ENCODE data around the gene NLE1. TPM values are rescaled to one million over a fixed set of nuclear protein-coding genes. Genes with fewer than 3 reads are reported as not detected.
A peak's percentile ranks its signal among the peaks of the same experiment; 100 is the strongest.
"Not testable (repeated sequence)": the region's sequence is repeated elsewhere in the genome, so short reads cannot be mapped to it uniquely, and the experiment has no call there.

NLE1 gene
- total RNA-seq, 3 donors from 2014 or later = 15.2 to 32.1 (median 18.2) TPM

DNA sequence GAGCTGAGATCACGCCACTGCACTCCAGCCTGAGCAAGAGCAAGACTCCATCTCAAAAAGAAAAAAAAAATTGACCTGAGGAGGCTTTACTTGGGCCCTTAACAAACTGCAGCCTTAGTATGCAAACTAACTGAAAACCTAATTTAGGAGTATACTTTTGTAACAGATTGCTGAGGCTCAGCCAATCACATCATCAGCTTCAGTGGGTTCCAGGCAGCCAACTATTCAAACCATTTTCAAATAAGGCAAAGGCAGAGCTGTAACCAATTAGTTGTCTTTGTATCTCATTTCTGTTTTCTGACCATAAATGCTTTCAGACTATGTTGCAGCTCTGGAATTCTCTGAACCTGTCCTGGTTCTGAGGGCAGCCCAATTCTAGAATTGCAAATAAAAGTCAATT lies 46.4 kb downstream of the NLE1 start:
- no peak overlapping the region for H3K4me3 ChIP-seq
- H3K9me3 ChIP-seq = no peaks in the 10 kb centered on the region
- H3K4me1 ChIP-seq = no peaks in the 10 kb centered on the region
- no peak for DNase-seq (ENCODE audit: low spot score in 2 of 2)
- TF ChIP-seq POLR2A (IDR thresholded peaks at IDR 0.05) (no peak), POLR2AphosphoS5 (IDR thresholded peaks at IDR 0.05) (no peak)
- TF ChIP-seq, protein P1, sequence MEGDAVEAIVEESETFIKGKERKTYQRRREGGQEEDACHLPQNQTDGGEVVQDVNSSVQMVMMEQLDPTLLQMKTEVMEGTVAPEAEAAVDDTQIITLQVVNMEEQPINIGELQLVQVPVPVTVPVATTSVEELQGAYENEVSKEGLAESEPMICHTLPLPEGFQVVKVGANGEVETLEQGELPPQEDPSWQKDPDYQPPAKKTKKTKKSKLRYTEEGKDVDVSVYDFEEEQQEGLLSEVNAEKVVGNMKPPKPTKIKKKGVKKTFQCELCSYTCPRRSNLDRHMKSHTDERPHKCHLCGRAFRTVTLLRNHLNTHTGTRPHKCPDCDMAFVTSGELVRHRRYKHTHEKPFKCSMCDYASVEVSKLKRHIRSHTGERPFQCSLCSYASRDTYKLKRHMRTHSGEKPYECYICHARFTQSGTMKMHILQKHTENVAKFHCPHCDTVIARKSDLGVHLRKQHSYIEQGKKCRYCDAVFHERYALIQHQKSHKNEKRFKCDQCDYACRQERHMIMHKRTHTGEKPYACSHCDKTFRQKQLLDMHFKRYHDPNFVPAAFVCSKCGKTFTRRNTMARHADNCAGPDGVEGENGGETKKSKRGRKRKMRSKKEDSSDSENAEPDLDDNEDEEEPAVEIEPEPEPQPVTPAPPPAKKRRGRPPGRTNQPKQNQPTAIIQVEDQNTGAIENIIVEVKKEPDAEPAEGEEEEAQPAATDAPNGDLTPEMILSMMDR (IDR thresholded peaks at IDR 0.05) = no peak
- no peaks in the 10 kb centered on the region for H3K27me3 ChIP-seq
- intact Hi-C loops (cut with DNase I; ENCODE audit: low total_unique reads) = no loop called here
- no peaks in the 10 kb centered on the region for H3K36me3 ChIP-seq
- H3K27ac ChIP-seq = no peak overlapping the region

DNA sequence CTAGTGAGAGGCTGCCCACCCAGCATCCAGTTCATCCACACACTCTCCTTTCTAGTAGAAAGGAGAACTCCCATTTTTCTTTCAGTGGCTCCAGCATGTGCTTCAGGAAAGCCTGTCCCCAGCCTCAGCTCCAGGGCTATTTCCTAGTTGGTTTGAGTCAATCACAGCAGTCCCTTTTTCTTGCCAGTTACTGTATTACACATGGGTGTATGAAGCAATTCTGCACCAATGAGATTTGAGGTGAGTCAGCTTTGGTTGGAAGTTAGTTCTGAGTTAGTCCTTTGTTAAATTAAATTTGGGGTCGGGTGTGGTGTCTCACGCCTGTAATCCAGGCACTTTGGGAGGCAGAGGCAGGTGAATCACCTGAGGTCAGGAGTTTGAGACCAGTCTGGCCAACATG lies 47.2 kb downstream of the NLE1 start:
- intact Hi-C loops (cut with DNase I; ENCODE audit: low total_unique reads) = no loop called here

DNA sequence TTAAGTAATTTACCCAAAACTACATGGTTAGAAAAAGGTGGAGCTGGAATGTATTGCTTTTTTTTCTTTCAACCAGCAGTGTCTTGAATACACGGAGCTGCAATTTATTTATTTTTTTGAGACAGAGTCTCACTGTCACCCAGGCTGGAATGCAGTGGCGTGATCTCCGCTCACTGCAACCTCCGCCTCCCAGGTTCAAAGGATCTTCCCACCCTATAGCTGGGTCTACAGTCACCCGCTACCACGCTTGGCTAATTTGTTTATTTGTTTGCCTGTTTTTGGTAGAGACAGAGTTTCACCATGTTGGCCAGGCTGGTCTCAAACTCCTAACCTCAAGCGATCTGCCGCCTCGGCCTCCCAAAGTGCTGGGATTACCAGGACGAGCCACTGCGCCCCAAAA lies 51.4 kb downstream of the NLE1 start:
- H3K9me3 ChIP-seq; intact Hi-C loops (cut with DNase I; ENCODE audit: low total_unique reads); H3K36me3 ChIP-seq; H3K4me1 ChIP-seq; H3K4me3 ChIP-seq; H3K27ac ChIP-seq; H3K27me3 ChIP-seq; DNase-seq (ENCODE audit: low spot score in 2 of 2): not testable (repeated sequence)

More for the DNA sequence above, 47.2 kb downstream of the NLE1 start:
- Histone ChIP-seq H3K4me3 (no peak overlapping the region), H3K27ac (no peak overlapping the region), H3K4me1 (no peaks in the 10 kb centered on the region), H3K27me3 (no peaks in the 10 kb centered on the region), H3K36me3 (no peaks in the 10 kb centered on the region), H3K9me3 (no peaks in the 10 kb centered on the region)
- DNase-seq (ENCODE audit: low spot score in 2 of 2) = no peak
- no peak for TF ChIP-seq POLR2AphosphoS5 (IDR thresholded peaks at IDR 0.05)
- TF ChIP-seq POLR2A (IDR thresholded peaks at IDR 0.05) = no peak
- TF ChIP-seq, protein P1 (IDR thresholded peaks at IDR 0.05) = no peak

DNA sequence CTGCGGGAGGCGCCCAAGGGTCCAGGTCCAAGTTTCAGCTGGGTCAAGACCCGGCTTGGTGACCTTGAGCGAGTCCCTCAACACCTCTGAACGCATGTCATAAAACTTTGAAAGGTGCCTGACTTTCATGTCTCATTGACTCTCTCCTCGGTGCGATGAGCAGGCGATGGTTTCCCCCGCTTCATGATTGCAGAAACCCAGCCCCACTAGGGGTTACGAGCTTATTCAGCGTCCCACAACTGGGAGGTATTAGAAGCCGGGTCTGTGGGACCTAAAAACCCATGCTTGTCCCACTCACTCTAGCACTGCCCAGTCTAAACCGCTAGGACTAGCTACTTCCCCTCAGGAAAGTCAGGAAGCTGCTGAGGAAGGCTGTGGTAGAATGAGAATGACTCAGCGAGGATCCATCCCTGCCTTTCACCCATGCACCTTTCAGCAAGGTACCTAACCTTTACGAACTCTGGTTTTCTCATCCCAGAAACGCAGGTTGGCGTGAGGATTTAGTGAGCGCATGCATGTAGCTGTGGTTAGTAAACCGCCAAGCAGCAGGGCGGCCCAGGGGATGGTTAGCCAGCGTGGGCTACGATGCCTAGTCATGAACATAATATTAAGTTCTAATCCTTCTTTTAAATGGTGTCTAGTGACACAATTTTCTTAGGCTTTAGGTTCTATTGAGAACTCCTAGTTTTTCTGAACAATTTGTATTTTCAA lies 52.4 kb downstream of the NLE1 start:
- no peaks in the 10 kb centered on the region for H3K27me3 ChIP-seq
- no peak for DNase-seq (ENCODE audit: low spot score in 2 of 2)
- H3K36me3 ChIP-seq = no peaks in the 10 kb centered on the region
- no peaks in the 10 kb centered on the region for H3K4me1 ChIP-seq
- TF ChIP-seq POLR2AphosphoS5 (IDR thresholded peaks at IDR 0.05) (no peak), POLR2A (IDR thresholded peaks at IDR 0.05) (no peak)
- TF ChIP-seq, protein P1 (IDR thresholded peaks at IDR 0.05) = peak in 2 of 3 donors; percentile 42 to 49
- intact Hi-C loops (cut with DNase I; ENCODE audit: low total_unique reads) = no loop called here
- peak overlapping the region; percentile 78 to 93 (median 80) for H3K4me3 ChIP-seq
- H3K27ac ChIP-seq = peak overlapping the region; percentile 92 to 94
- H3K9me3 ChIP-seq = no peaks in the 10 kb centered on the region

- Histone ChIP-seq H3K27ac (peak overlapping the region; percentile 92 to 94), H3K36me3 (no peaks in the 10 kb centered on the region), H3K9me3 (no peaks in the 10 kb centered on the region), H3K4me3 (peak overlapping the region; percentile 78 to 93 (median 80)), H3K27me3 (no peaks in the 10 kb centered on the region), H3K4me1 (no peaks in the 10 kb centered on the region)
- peak; percentile 8 to 34 (median 26) for TF ChIP-seq POLR2AphosphoS5 (IDR thresholded peaks at IDR 0.05)
- TF ChIP-seq, protein P1 (IDR thresholded peaks at IDR 0.05) = peak in 2 of 3 donors; percentile 44 to 89
- no peak for TF ChIP-seq POLR2A (IDR thresholded peaks at IDR 0.05)
- peak; percentile 81 to 86 for DNase-seq (ENCODE audit: low spot score in 2 of 2)
- intact Hi-C loops (cut with DNase I; ENCODE audit: low total_unique reads) = no loop called here
Observed at GRCh38 chr17:35088881-35089585, 53.1 kb downstream of the NLE1 start.

Measured in breast epithelium (tissue), 4 donors.